Measurements from ENCODE around the gene ST7. TPM values are rescaled to one million over a fixed set of nuclear protein-coding genes. Genes with fewer than 3 reads are reported as not detected.

The ST7 gene
- total RNA-seq, 4 donors from 2014 or later, result 16.2 to 38.6 (median 22.5) TPM

DNA sequence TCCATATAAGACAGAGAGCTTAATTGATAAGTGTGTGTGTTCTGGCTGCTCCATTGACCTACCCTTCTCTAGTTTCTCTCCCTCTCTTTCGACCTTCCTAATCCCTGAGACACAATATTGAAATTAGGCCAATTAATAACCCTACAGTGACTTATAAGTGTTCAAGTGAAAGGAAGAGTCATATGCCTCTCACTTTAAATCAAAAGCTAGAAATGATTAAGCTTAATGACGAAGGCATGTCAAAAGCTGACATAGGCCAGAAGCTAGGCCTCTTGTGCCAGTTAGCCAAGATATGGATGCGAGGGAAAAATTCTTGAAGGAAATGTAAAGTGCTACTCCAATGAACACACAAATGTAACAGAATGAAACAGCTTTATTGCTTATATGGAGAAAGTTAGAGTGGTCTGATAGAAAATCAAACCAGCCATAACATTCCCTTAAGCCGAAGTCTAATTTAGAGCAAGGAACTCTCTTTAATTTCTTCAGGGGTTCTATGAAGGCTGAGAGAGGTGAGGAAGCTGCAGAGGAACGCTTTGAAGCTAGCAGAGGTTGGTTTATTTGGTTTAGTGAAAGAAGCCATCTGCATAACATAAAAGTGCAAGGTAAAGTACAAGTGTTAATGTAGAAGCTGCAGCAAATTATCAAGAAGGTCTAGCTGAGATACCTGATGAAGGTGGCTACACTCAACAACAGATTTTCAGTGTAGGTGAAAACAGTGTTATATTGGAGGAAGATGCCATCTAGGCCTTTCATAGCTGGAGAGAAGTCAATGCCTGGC is 53.8 kb downstream of the ST7 start:
- TF ChIP-seq, protein P1, sequence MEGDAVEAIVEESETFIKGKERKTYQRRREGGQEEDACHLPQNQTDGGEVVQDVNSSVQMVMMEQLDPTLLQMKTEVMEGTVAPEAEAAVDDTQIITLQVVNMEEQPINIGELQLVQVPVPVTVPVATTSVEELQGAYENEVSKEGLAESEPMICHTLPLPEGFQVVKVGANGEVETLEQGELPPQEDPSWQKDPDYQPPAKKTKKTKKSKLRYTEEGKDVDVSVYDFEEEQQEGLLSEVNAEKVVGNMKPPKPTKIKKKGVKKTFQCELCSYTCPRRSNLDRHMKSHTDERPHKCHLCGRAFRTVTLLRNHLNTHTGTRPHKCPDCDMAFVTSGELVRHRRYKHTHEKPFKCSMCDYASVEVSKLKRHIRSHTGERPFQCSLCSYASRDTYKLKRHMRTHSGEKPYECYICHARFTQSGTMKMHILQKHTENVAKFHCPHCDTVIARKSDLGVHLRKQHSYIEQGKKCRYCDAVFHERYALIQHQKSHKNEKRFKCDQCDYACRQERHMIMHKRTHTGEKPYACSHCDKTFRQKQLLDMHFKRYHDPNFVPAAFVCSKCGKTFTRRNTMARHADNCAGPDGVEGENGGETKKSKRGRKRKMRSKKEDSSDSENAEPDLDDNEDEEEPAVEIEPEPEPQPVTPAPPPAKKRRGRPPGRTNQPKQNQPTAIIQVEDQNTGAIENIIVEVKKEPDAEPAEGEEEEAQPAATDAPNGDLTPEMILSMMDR (IDR thresholded peaks at IDR 0.05; ENCODE audit: low read depth), result no peak

DNA sequence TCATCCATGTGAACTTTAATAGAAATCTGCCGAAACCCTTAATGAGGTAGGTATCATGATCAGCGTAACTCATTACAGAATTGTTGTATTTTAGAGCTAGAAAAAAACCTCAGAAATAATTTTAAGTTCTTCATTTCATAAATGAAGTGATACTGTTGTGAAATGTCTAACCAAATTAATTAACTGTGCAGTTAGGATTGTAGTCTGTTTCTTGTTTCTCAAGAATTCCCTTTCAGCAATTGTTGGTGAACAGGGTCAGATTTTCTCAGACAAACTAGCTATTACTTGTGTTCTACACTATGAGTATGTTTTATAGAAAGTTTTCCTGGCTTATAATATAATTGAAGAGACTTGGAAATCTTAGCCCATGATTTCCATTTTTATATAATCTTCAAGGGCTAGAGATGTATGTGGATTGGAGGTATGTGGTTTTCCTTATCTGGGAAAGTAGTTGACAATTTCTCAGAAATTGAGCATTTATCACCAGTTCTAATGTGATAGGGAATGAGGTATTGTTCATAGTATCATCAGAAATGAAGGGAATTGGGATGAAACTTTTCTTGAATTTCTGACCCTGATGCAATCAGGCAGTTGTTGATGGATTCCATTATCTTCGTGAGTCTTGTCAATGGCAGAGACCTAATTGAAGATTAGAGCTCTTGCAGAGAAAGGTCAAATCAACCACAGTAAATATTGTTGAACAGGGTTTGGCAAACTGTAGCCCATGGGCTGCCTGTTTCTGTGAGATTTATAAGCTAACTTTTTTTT is 55.0 kb downstream of the ST7 start:
- TF ChIP-seq, protein P1 (IDR thresholded peaks at IDR 0.05; ENCODE audit: low read depth), result no peak

DNA sequence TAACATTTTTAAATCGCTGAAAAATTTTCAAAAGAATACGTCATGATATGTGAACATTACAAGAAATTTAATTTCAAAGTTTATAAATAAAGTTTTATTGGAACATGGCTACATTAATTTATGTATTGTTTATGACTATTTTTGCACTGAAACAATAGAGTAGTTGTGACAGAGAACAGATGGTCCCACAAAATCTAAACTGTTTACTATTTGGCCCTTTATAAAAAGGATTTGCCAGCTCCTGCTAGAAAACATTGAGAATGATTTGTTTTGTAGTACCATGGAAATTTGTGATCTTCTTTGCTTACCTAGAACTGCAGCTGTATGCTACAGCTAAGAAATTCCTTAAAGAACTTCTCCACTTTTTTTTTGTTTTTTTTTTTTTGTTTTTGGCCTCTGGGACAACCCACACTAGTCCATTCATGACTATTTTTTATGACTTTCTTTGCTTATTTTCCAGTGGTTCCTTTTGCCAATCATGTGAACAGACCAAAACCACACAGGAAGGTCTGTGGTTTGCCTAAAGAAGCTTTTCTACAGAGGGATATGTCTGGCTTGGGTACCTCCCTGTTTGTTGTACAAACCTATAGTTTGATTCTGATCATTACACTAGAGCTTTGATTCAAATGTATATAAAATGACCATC is 55.7 kb downstream of the ST7 start:
- TF ChIP-seq, protein P1 (IDR thresholded peaks at IDR 0.05; ENCODE audit: low read depth), result no peak

DNA sequence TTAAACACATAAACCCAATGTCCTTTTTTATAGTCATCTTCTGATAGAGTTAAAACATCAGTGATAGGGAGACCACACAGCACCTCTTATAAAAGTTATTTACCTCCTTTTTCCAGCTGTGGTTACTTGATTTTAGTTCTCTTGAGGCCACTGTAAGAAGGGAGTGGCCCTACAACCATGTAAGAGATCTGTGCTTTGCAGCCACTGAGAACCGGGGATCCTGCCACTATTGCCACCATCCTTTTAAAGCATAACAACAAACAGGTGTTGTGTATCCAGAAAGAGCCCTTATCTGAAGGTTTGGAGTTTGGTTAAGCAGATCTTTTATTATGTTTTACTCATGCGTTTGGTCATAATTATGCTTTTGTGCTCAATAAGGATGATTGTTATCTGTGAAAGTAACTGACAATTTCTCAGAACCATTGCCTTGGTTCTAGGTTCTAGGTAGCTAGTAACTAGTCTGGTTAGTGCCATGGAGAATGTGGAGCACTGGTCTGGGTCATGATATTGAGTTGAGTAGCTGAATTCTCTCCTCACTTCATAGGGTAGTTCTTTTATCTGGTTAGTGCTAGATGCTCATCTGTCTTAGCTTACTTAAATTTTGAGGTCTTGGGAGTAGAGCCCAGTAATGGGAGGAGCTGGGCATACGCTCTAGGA is 56.5 kb downstream of the ST7 start:
- TF ChIP-seq, protein P1 (IDR thresholded peaks at IDR 0.05; ENCODE audit: low read depth), result no peak

DNA sequence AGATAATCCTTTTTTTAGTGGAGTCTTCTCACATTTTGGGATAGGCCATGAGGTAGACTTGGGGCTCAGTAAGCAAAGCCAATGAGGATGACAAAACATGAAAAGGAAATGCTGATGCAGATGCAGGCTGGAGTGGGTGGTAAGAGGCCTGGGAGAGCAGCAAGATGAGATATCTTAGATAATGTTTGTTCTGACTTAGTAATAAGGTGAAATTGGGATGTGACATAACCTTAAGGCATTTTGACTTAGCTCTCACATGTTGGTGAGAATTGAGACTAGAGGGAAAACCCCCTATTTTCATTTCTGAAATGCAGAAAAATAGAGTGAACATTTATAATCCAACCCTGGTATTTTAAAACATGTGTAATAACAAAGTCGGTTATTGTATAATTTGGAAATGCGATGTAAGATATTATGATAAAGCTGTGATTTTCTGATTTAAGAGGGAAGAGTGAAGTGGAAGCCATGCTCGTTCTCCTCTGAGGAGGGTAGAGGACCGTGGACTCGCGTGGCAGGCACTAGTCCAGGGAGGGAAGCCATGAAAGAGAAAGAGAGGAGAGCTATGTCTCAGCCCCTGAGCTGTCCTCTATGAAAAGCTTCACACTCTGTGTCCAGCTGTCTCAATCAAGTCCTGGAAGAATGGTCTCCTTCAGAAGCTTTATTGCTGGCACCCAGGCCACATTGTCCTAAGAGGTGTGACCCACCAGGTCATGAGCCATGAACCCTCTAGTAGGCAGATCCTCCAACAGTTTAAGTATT is 57.3 kb downstream of the ST7 start:
- TF ChIP-seq, protein P1 (IDR thresholded peaks at IDR 0.05; ENCODE audit: low read depth), result no peak

DNA sequence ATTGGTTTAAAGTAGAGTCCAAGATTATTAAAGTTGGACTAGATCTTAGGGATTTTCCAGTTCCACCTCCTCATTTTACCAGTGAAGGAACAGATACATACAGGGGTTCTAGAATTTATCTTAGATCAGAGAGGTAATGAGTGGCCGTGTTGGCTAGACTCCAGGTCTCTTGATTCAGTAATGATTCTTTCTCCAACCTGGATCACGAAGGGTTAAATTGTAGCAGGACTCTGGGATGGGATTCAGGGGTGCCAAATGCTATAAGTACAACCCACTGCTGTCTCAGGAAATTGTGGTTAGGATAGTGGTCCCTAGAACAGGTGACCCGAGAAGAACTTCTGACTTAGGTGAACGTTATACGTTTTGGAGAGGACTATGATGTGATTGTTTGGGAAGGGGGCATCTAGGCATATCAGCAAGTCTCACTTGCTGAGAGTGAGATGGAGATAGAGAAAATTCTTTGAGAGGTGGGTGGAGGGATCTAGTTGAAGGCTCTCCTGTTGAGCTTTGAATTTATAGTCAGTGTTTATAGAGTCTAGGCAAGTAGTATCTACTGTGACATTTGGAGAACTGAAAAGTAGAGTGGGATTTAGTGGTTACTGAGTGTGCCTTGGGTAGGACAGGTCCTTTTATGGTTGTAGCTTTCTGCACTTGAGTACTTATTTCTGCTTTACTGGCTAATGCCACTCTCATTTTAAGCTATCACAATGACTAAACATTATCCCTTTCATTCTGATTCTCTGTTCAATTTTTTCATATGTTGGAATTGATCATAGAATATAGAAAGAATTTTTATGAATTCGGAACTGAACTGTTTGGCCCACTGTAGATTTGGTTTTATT is 58.3 kb downstream of the ST7 start:
- TF ChIP-seq, protein P1 (IDR thresholded peaks at IDR 0.05; ENCODE audit: low read depth), result no peak
